ENCODE results near the gene STYK1.
"Not testable (repeated sequence)": the region's sequence is repeated elsewhere in the genome, so short reads cannot be mapped to it uniquely, and the experiment has no call there.

STYK1 gene

DNA sequence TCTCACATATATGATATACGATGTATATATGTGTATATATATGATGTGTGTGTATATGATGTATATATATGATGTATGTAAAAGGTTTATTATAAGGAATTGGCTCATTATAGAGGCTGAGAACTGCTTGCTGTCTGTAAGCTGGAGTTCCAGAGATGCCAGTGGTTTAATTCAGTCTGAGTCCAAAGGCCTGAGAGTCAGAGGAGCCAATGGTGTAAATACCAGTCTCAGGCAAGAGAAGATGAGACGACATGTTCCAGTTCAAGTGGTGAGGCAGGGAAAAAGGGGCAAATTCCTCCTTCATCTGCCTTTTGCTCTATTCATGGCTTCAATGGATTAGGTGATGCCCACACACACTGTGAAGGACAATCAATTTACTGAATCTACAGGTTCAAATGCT, 17.1 kb upstream of the STYK1 start:
- DNase-seq (ENCODE audit: low read depth, low spot score): no peak

DNA sequence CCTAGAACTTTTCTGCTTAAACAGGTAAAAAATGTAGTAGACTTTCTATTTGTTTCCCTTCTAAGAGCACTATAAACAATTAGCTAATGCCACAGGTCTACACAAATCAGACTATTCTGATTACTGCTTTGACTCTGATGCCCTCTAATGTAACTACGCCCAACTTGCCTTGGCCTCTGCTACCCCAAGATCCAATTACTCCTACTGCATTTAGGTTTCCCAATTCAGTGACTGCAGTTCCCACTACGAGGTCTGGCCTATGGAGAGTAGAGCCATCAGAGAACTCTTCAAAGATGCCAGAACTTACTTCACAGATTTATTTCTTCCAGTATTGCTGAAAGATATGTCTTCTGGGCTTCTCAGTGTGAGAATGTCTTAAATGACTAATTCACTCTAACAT, 15.3 kb upstream of the STYK1 start:
- DNase-seq (ENCODE audit: low read depth, low spot score): no peak

DNA sequence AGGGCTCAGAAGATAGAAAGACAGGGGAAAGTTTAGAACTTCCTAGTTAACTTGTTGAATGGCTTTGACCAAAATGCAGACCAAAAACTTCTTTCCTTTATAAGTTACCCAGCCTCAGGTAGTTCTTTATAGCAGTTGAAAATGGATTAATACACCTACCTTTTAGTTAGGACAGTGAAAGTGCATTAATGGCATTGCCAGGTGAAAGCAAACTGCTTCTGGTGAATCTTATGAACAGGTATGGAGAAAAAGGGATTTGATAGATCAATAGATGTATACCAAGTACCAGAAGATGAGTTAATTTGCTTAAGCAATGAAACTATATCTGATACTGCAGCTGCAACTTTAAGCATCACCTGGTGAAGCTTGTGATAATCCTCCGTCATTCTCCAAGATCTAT, 14.2 kb upstream of the STYK1 start:
- DNase-seq (ENCODE audit: low read depth, low spot score): no peak

DNA sequence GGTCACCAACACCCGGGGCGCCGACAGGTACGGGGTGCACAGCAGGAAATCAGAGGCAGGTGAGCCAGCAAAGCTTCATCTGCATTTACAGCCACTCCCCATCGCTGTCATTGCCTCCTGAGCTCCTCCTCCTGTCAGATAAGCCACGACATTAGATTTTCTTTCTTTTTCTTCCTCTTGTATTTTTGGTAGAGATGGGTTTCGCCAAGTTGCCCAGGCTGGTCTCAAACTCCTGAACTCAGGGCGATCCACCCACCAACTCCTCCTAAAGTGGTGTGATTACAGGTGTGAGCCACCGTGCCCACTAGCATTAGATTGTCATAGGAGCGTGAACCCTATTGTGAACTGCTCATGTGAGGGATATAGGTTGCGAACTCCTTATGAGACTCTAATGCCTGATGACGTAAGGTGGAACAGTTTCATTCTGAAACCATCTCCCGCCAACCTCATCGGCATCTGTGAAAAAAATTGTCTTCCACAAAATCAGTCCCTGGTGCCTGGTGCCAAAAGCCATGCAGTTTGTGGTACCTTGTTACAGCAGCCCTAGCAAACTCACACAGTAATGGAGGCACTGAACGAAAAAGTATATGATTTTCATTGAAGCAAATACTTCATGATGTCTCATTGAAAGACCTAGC, 1.5 kb downstream of the STYK1 start:
- DNase-seq (ENCODE audit: low read depth, low spot score): no peak

DNA sequence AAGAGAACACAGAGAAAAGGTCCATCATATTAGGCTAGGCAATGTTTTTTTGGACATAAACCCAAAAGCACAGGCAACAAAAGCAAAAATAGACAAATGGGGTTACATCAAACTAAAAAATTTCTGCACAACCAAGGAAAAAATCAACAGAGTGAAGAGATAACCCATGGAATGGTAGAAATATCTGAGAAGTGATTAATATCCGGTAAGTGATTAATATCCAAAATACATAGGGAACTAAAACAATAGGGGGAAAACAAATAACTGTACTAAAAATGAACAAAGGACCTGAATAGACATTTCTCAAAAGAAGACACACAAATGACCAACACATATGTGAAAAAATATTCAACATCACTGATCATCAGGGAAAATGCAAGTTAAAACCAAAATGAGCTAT, 4.3 kb downstream of the STYK1 start:
- no peak for DNase-seq (ENCODE audit: low read depth, low spot score)

DNA sequence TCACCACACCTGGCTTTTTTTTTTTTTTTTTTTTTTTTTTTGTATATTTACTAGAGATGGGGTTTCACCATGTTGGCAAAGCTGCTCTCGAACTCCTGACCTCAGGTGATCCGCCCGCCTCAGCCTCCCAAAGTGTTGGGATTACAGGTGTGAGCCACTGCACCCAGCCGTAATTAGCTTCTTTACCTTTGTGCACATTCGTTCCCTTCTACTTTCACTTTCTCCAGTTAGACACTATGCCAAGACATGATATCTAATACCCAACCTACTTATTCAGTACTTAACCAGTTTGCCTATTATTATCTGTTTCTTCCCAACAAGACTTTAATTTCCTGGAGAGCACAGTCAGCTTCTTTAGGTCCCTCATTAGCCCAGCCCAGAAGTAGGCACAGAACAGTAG, 5.3 kb downstream of the STYK1 start:
- no peak for DNase-seq (ENCODE audit: low read depth, low spot score)

DNA sequence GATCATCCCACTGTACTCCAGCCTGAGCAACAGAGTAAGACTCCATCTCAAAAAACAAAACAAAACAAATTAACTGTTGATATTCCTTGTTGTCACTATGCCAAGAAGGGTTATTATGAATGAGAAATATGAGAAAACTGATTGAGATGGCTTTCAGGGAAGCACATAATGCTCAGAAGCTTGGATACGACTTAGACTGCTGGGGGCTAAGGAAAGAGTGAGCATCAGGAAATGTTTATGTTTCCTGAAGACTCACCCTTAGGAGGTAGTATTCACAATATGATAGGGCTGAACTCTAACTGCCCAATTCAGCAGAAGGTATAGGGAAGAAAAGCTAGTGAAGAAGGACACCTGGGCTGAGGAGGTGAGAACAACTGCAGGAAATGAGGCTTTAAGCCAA, 6.3 kb downstream of the STYK1 start:
- DNase-seq (ENCODE audit: low read depth, low spot score): no peak

DNA sequence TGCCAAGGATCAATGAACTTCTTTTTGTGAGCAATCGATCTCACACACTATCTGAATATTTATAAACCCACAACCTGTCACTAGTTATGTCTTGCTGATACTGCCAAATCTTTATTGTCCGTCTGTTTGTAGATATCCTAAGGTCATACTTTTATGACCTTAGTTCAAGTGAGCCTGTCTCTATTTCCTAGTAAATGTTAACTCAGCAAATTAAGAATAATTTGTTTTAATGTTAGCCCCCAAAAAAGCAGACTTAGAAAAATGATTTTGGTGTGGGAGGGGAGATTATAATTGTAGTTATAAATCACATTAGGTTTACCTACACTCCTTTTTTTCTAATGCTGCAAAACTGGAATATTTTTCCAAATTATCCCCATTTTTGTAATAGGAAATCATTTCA, 9.4 kb downstream of the STYK1 start:
- no peak for DNase-seq (ENCODE audit: low read depth, low spot score)

DNA sequence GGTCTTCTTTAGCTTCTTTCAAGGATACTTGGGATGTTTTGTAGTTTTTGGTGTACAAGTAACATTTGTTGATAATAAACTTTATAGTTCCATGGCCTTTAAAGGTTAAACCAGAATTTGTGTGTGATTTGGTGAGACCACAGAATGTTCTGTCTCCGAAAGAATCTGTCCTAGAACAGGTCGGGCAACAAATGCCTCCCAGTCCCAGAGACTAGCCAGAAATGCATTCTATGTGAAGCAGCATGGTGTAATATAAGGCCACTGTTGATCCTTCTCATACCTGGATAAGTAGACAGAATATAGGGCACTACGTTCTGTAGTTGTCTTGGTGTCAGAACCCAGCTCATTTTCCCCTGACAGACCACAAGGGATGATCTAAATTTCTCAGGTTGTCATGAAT, 10.0 kb downstream of the STYK1 start:
- no peak for DNase-seq (ENCODE audit: low read depth, low spot score)

DNA sequence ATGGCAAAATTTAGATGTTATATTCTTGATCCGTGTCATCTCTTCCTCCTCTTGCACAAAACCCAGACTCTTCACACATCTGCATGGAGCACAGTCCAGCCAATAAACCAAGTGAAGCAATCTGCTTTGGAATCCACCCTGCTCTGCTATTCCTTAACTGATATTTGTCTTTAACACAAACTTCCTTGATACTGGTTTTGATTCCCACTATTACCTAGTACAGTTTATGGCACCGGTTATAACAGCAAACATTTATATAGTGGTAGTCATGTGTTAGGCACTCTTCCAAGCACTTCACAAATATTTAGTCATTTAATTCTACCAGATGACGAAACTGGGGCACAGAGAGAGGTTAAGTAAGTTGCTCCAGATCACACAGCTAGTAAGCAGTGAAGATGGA, 12.5 kb downstream of the STYK1 start:
- no peak for DNase-seq (ENCODE audit: low read depth, low spot score)

DNA sequence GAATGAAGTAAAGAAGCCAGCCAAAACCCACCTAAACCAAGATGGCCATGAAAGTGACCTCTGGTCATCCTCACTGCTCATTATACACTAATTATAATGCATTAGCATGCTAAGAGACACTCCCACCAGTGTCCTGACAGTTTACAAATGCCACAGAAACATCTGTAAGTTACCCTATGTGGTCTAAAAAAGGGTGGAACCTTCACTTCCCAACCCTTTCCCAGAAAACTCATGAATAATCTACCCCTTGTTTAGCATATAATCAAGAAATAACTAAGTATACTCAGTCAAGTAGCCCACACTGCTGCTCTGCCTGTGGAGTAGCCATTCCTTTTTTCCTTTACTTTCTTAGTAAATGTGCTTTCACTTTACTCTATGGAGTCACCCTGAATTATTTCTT, 19.8 kb downstream of the STYK1 start:
- DNase-seq (ENCODE audit: low read depth, low spot score): no peak

DNA sequence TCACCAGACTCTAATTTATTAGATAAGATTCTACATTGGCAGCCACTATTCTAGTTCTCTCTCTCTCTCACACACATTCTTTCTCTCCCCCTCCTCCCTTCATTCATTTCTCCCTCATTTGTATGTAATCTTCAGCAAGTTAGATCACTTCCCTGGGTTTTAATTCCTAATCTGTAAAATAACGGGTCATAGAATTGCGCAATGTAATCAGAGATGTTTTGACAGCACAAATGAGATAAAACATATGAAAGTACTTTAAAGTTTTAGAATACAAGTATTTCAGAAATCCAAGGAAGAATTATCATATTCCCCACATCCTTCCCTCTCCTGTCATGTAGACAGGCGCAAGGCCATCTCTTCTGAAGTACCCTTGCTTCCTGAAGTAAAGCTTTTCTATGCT, 21.7 kb downstream of the STYK1 start:
- no peak for DNase-seq (ENCODE audit: low read depth, low spot score)

DNA sequence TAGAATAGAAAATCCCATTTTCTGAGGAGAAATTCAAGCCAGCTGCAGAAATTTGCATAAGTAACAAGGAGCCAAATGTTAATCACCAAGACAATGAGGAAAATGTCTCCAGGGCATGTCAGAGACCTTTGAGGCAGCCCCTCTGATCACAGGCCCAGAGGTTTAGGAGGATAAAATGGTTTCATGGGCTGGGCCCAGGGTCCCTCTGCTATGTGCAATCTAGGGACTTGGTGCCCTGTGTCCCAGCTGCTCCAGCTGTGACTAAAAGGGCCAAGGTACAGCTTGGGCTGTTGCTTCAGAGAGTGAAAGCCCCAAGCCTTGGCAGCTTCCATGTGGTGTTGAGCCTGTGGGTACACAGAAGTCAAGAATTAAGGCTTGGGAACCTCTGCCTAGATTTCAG, 27.3 kb downstream of the STYK1 start:
- not testable (repeated sequence) for DNase-seq (ENCODE audit: low read depth, low spot score)

DNA sequence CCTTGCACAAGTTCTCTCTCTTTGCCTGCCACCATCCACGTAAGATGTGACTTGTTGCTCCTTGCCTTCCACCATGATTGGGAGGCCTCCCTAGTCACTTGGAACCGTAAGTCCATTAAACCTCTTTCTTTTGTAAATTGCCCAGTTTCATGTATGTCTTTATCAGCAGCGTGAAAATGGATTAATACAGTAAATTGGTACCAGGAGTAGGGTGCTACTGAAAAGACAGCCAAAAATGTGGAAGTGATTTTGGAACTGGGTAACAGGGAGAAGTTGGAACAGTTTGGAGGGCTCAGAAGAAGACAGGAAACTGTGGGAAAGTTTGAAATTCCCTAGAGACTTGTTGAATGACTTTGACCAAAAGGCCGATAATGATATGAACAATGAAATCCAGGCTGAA, 27.9 kb downstream of the STYK1 start:
- no peak for DNase-seq (ENCODE audit: low read depth, low spot score)

DNA sequence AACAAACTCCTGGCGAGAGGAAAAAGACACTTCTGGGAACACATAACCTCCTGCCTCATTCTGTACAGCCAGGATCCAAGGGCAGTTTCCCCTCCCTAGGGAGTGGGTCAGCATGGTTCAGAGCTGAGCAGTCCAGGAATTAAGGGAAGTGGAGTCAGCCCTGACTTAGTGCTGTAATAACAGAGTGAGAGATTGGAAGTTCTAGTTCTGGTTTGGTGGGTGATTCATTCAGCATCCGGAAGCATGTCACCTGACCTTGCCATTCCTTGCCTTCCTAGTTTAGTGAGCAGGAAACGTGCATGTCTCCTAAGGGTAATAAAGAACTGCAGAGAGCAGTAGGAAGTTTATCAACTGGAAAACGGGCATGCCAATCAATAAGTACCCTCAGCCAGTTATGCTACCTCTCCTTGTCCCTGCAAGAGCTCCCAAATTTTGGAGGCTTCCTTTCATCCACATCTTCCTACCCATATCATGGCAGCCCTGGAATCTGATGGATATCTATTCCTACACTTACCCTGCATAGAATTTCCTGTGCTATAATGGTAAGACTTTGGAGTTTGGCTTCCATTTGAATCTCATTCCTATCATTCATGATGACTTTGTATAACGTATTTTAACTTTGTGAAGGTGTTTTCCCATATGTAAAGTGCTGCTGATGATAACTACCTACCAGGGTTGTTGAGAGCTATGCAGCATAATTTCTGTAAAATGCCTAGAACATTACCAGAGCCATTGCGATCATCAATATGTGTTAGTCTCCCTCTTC, 31.9 kb downstream of the STYK1 start:
- no peak for DNase-seq (ENCODE audit: low read depth, low spot score)

DNA sequence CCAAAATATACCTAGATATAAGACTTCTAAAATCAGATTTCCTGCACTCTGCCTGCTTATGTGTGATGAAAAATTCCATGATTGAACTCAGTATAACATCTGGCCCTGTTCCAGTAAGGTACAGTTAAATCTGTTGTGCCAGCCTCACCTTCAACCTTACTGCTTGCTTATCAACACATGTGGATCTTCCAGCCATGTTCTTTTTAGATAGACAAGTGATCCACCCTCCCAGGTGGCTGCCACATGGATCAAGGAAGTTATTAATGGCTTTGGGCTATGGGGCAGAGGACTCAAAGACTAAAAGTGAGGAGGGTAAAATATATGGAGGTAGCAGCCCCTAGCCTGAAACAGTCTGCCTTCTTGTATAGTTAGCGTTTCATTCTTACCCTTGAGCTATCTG, 35.1 kb downstream of the STYK1 start:
- no peak for DNase-seq (ENCODE audit: low read depth, low spot score)

DNA sequence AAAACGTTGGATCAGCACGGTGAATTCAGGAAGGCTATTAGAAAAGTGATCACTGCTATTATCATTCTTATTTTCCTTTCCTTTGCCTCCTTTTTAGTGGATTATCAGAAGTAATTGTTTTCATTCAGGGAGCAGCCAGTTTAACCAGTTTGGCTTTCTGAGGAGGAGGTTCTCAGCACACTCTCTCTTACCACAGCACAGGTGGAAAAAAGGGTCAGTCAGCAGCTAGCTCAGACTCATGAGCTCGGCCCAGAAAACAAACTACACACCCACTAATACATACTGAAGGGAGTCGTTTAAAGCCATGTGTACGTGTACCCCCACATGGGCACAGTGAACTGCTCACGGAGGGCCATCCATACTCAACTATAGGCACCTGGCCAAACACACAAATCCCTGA, 37.2 kb downstream of the STYK1 start:
- DNase-seq (ENCODE audit: low read depth, low spot score): peak; percentile 31

DNA sequence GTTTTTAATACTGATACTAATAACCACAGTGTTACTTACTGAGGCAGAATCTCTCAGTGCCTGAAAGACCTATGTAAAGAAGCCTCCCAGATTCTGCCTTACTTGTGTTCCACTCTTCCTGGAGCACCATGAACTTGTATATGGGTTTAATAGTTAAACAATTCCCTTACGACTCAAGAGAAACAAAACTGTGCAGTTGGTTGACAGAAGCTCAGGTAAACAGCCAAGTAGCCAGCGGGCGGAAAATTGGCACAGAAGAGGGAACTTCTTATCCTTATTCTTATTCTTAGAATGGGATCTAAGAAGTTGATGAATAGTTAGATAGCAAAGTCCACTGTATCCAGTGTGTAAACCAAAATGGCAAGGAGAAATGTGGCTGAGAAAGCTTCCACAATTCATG, 37.7 kb downstream of the STYK1 start:
- DNase-seq (ENCODE audit: low read depth, low spot score): no peak

DNA sequence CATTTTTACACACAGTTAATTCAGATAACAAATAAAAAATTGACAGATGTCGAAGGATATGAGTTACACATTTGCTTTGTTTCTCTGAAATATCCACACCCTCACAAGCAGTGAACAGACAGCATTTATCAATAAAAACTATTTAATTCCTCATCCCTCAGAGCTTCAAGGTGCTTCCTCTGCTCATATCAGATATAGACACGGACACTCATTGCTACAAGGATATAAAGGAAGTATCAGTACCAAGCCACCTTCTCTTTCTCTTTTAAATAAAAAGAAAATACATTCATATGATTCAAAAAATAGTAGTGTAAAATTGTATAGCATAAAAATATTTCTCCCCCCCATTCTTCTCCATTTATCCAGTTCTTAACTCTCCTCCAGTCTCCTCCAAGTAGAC, 38.5 kb downstream of the STYK1 start:
- no peak for DNase-seq (ENCODE audit: low read depth, low spot score)

DNA sequence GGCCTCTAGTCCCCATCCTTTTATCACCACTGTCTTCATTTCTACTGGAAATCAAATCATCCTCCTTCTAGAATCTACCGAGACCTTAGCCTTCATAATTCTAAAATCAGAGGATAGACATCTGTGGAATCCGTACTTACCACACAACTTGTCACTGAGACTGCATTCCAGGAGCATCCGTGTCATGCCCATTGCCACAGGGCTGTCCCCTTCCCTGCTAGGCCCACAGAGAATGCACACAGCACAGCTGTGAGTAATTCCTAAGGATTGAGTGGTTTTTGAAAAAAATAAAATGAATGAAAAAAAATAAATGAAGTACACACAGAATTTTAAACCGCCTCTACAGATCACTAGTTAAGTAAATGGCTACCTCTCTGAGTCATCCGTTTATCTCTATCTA, 39.4 kb downstream of the STYK1 start:
- no peak for DNase-seq (ENCODE audit: low read depth, low spot score)

DNA sequence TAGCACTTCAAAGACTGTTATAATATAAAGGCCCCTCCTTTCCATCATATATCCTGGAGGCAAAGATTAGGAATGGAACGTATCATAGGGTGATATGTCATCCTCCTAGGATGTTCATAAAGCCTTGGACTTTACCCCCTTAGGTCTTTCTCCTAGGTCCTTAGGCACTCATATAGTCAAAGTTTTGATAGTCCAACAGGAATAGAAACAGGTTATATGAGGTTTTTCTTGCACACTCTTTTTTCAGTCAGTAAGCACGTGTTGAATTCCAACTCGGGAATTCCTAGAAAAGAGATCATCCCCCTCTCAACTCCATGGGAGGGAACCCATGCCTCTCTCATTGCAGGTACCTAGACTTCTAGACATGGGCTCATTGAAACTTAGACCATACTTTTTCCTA, 40.3 kb downstream of the STYK1 start:
- no peak for DNase-seq (ENCODE audit: low read depth, low spot score)

DNA sequence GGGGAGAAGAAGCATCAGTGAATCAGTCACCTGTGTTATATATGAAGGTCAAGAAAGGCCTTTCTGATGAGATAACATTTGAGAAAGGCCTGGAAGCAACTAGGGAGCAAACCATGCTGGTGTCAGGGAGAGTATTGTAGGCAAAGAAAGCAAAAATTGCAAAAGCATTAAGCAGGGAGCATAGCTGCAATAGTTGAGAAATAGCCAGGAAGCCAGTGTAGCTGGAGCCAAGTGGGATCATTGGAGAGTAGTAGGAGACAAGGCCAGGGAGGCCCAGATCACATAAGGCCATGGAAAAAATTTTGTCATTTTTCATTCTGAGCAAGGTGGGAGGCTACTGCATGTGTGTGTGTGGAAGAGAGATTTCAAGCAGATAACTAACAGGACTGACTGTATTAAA, 41.6 kb downstream of the STYK1 start:
- no peak for DNase-seq (ENCODE audit: low read depth, low spot score)

DNA sequence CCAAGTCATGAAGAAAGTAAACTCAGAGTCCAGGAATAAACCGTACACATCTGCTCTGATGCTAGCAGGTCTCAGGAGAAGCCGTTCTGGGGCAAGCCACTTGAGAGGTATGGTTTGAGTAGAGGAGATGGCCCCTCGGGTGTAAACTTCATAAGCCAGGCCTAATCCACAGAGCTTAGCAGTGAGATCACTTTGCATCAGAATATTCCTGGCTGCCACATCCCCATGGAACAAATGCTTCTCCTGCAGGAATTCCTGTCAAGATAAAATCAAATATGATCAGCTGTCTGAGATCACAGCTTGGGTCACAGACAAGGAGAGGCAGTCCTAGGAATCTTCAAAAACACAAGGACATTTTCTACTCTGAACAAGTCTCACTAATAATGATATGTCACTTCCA, 49.2 kb downstream of the STYK1 start:
- DNase-seq (ENCODE audit: low read depth, low spot score): no peak

DNA sequence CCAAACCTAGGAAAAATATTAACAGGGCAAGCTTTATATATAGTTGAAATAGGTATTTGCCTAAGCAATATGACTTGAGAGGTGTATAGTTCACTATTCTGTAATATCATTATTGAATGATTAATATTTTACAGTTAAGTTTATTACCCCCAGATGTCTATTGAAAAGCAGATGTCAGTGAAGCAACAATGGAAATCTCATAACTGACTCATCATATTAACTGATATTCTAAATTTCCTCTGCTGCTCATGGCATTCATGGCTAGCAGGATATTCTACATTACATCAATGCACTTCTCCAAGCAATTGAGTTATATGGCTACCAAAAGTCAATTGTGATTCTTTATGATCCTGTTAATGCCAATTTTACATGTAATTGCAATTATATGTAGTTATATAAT, 50.7 kb downstream of the STYK1 start:
- no peak for DNase-seq (ENCODE audit: low read depth, low spot score)

All from ELF-1 (cell line).